ENCODE data around the gene RGP1. TPM values are rescaled to one million over a fixed set of nuclear protein-coding genes. Genes with fewer than 3 reads are reported as not detected.

Gene RGP1
- total RNA-seq, 1 donor, result 18.5 TPM

DNA sequence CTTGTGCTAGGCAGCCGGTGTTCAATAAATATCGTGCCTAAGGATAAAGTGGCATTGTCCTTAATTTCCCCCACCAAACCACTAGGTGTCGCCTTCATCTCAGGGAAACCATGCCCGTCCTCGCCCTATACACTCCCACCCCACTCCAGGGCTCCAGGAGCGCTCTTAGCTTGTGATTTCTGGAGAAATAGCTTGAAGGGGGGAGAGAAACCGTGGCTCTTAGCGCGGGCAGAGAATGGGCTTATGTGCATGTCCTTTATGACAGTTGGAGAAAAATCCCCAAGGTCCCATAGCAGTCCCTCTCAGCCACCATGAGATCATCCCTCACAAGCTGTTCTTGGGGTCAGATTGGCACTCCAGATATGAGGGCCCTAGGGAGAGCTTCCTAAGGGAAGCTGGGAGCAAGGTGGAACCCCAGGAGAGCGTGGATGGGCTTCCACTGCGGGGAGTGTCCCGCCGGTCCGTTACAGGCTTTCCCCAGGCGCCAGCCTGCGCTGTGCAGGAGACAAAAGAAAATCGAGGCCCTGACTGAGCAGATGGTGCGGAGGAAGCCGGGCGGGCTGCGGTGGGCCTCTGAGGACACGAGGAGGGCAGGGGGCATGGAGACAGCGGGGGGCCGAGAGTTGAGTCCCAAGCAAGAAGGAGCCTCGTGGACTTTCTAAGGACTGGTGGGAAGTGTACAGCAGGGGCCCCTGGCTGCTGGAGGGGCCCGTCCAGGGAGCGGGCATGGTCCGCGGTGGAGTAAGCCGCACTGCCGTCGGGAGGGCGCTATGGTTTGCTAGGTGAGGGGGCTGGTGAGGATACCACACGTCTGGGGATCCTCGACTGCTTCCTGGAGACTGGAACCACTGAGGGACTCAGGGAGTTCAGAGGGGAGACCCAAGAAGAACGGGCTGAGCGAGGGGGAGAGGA, 41.6 kb downstream of the RGP1 start:
- peak overlapping the region; percentile 85 for H2AFZ ChIP-seq (ENCODE audit: low read length)
- TF ChIP-seq, protein P1, sequence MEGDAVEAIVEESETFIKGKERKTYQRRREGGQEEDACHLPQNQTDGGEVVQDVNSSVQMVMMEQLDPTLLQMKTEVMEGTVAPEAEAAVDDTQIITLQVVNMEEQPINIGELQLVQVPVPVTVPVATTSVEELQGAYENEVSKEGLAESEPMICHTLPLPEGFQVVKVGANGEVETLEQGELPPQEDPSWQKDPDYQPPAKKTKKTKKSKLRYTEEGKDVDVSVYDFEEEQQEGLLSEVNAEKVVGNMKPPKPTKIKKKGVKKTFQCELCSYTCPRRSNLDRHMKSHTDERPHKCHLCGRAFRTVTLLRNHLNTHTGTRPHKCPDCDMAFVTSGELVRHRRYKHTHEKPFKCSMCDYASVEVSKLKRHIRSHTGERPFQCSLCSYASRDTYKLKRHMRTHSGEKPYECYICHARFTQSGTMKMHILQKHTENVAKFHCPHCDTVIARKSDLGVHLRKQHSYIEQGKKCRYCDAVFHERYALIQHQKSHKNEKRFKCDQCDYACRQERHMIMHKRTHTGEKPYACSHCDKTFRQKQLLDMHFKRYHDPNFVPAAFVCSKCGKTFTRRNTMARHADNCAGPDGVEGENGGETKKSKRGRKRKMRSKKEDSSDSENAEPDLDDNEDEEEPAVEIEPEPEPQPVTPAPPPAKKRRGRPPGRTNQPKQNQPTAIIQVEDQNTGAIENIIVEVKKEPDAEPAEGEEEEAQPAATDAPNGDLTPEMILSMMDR (IDR thresholded peaks at IDR 0.05; ENCODE audit: extremely low read depth, low read depth, low read length), result peak; percentile 91
- H4K20me1 ChIP-seq (ENCODE audit: insufficient read depth, low read length), result no peaks in the 10 kb centered on the region
- peaks cover 5% of the 10 kb centered on the region for H3K27me3 ChIP-seq (ENCODE audit: insufficient read depth, low read length)
- peaks cover 42% of the 10 kb centered on the region for H3K4me1 ChIP-seq (ENCODE audit: insufficient read depth, low read length)
- H3K4me2 ChIP-seq (ENCODE audit: insufficient read depth, low read length), result peak overlapping the region; percentile 76
- H3K4me3 ChIP-seq (ENCODE audit: insufficient read depth, low read length), result peak overlapping the region; percentile 60
- H3K9me3 ChIP-seq (ENCODE audit: low read depth, low read length), result no peaks in the 10 kb centered on the region
- H3K27ac ChIP-seq (ENCODE audit: low read depth, low read length), result no peak overlapping the region
- no peaks in the 10 kb centered on the region for H3K36me3 ChIP-seq (ENCODE audit: insufficient read depth, low read length)
- peak; percentile 97 for DNase-seq (ENCODE audit: insufficient read length, low spot score, missing footprints)
- peaks cover 35% of the 10 kb centered on the region for H3K79me2 ChIP-seq (ENCODE audit: insufficient read depth, low read length)

- DNase-seq (ENCODE audit: insufficient read length, low spot score, missing footprints), result peak; percentile 91
- Histone ChIP-seq H2AFZ (ENCODE audit: low read length) (peak within 1 kb of the TSS; percentile 85), H3K4me2 (ENCODE audit: insufficient read depth, low read length) (peak within 1 kb of the TSS; percentile 78), H3K4me1 (ENCODE audit: insufficient read depth, low read length) (peaks cover 42% of the 10 kb centered on the region), H3K36me3 (ENCODE audit: insufficient read depth, low read length) (no peaks in the 10 kb centered on the region), H3K9me3 (ENCODE audit: low read depth, low read length) (no peaks in the 10 kb centered on the region), H4K20me1 (ENCODE audit: insufficient read depth, low read length) (no peaks in the 10 kb centered on the region), H3K27ac (ENCODE audit: low read depth, low read length) (no peak within 1 kb of the TSS), H3K79me2 (ENCODE audit: insufficient read depth, low read length) (peaks cover 40% of the 10 kb centered on the region), H3K27me3 (ENCODE audit: insufficient read depth, low read length) (no peaks in the 10 kb centered on the region), H3K4me3 (ENCODE audit: insufficient read depth, low read length) (peak within 1 kb of the TSS; percentile 74)
- TF ChIP-seq, protein P1 (IDR thresholded peaks at IDR 0.05; ENCODE audit: extremely low read depth, low read depth, low read length), result no peak
Measured at GRCh38 chr9:35791297-35791921, 42.3 kb downstream of the RGP1 start, which contains the start of gene NPR2. NPR2 (plus strand) TSS chr9:35791591; CDS start chr9:35792409, 818 bp downstream.

- H2AFZ ChIP-seq (ENCODE audit: low read length), result no peak overlapping the region
- H3K27me3 ChIP-seq (ENCODE audit: insufficient read depth, low read length), result no peaks in the 10 kb centered on the region
- peak overlapping the region; percentile 74 for H3K4me3 ChIP-seq (ENCODE audit: insufficient read depth, low read length)
- peaks cover 42% of the 10 kb centered on the region for H3K4me1 ChIP-seq (ENCODE audit: insufficient read depth, low read length)
- peak overlapping the region; percentile 78 for H3K4me2 ChIP-seq (ENCODE audit: insufficient read depth, low read length)
- H3K9me3 ChIP-seq (ENCODE audit: low read depth, low read length), result no peaks in the 10 kb centered on the region
- no peaks in the 10 kb centered on the region for H4K20me1 ChIP-seq (ENCODE audit: insufficient read depth, low read length)
- TF ChIP-seq, protein P1 (IDR thresholded peaks at IDR 0.05; ENCODE audit: extremely low read depth, low read depth, low read length), result no peak
- no peak overlapping the region for H3K27ac ChIP-seq (ENCODE audit: low read depth, low read length)
- H3K79me2 ChIP-seq (ENCODE audit: insufficient read depth, low read length), result peaks cover 48% of the 10 kb centered on the region
- DNase-seq (ENCODE audit: insufficient read length, low spot score, missing footprints), result peak; percentile 69
- H3K36me3 ChIP-seq (ENCODE audit: insufficient read depth, low read length), result no peaks in the 10 kb centered on the region
Measured at GRCh38 chr9:35792024-35792813, 43.1 kb downstream of the RGP1 start.
